ENCODE data around the gene DTX3L. TPM values are rescaled to one million over a fixed set of nuclear protein-coding genes. Genes with fewer than 3 reads are reported as not detected.

The DTX3L gene
- total and polyA plus RNA-seq, 2 of the 8 experiments (the other 6 are each of a cell fraction or from before 2014, with no cell fraction given): 1.7 to 11.3 TPM

GRCh38 chr3:122590610-122591009 is 26.5 kb downstream of the DTX3L start:
- H2BK5ac ChIP-seq (ENCODE audit: low read depth, low read length): no peak overlapping the region
- no peak overlapping the region for H3K14ac ChIP-seq (ENCODE audit: insufficient read length)
- no peak overlapping the region for H3K4me3 ChIP-seq (ENCODE audit: extremely low read depth in 1 of 4, insufficient read depth in 2 of 4, low read depth in 3 of 4, low read length in 4 of 4)
- no peak overlapping the region for H3K9ac ChIP-seq (replicated peaks in 1 of 4; ENCODE audit: extremely low read depth in 1 of 4, low read depth in 3 of 4, low read length in 3 of 4)
- no peak overlapping the region for H4K5ac ChIP-seq (ENCODE audit: insufficient read length, low read depth, low read length)
- ChIA-PET POLR2A (ENCODE audit: partially characterized antibody) (no interaction called here), CTCF (ENCODE audit: partially characterized antibody) (no interaction called here)
- peaks cover 0 to 2% (median 0%) of the 10 kb centered on the region in 4 experiments; a peak in 1 of 7 replicates for H3K4me1 ChIP-seq (replicated peaks in 1 of 4; ENCODE audit: control insufficient read depth in 3 of 4, insufficient read depth in 4 of 4, low read length in 3 of 4)
- H3K18ac ChIP-seq (ENCODE audit: extremely low read depth, low read length): no peak overlapping the region
- H3K36me3 ChIP-seq (ENCODE audit: control insufficient read depth in 2 of 4, insufficient read depth in 4 of 4, low read length in 3 of 4): no peaks in the 10 kb centered on the region
- no peak overlapping the region for H2BK20ac ChIP-seq (ENCODE audit: low read length)
- no peak overlapping the region for H4K8ac ChIP-seq (ENCODE audit: extremely low read depth, insufficient read depth, low read length)
- H3K23me2 ChIP-seq (ENCODE audit: low read depth, low read length): no peaks in the 10 kb centered on the region
- H4K20me1 ChIP-seq (replicated peaks in 1 of 2; ENCODE audit: control insufficient read depth in 1 of 2, insufficient read depth in 2 of 2, low read length in 2 of 2): no peaks in the 10 kb centered on the region
- no peak overlapping the region for H2AK5ac ChIP-seq (ENCODE audit: low read depth, low read length)
- H3K23ac ChIP-seq (ENCODE audit: insufficient read length): no peak overlapping the region
- H3K4ac ChIP-seq (replicated peaks; ENCODE audit: insufficient read length, low read depth, low read length): no peak overlapping the region
- no peak overlapping the region for H4K91ac ChIP-seq (replicated peaks; ENCODE audit: insufficient read length, low read length)
- no peak for DNase-seq (ENCODE audit: low read depth in 1 of 2, low spot score in 2 of 2)
- no peak overlapping the region for H3K4me2 ChIP-seq (ENCODE audit: insufficient read depth in 1 of 2, low read depth in 2 of 2, low read length in 2 of 2)
- H3K79me1 ChIP-seq (ENCODE audit: low read depth, low read length): no peaks in the 10 kb centered on the region
- H2BK15ac ChIP-seq (ENCODE audit: low read length): no peak overlapping the region
- H3K27me3 ChIP-seq (replicated peaks in 1 of 4; ENCODE audit: control insufficient read depth in 3 of 4, extremely low read depth in 1 of 4, insufficient read depth in 3 of 4, low read length in 3 of 4): no peaks in the 10 kb centered on the region
- H2BK12ac ChIP-seq (ENCODE audit: low read depth, low read length): no peak overlapping the region
- H3K79me2 ChIP-seq (ENCODE audit: control insufficient read depth in 1 of 2, insufficient read depth in 2 of 2, low read length in 2 of 2): no peaks in the 10 kb centered on the region
- H3K27ac ChIP-seq (ENCODE audit: low read depth, low read length): no peak overlapping the region
- no peak overlapping the region for H2BK120ac ChIP-seq (replicated peaks; ENCODE audit: low read depth, low read length)
- FAIRE-seq: no peak
- H3K56ac ChIP-seq (replicated peaks; ENCODE audit: insufficient read length, low read depth, low read length): no peak overlapping the region
- H3K9me3 ChIP-seq (ENCODE audit: insufficient read depth in 2 of 2, low read depth in 1 of 2, low read length in 1 of 2): no peaks in the 10 kb centered on the region
- 77% methylated on average over 2 of the region's 2 CpGs; no CpG with 5 or more reads in 1 of the 2 experiments for WGBS, 2 experiments (ENCODE audit: extremely low coverage in 1 of 2, insufficient coverage in 1 of 2, insufficient read length in 1 of 2, insufficient replicate concordance in 2 of 2, low coverage in 1 of 2, low lambda C conversion rate in 2 of 2, missing lambda C conversion rate in 1 of 2)
- no peak overlapping the region for H2AFZ ChIP-seq (ENCODE audit: low read length)
- TF ChIP-seq FOSL1 (IDR thresholded peaks at IDR 0.05; ENCODE audit: insufficient read depth, low read depth, low read length) (no peak), TAF7 (optimal IDR thresholded peaks at IDR 0.05; ENCODE audit: borderline replicate concordance, low read depth, low read length) (no peak), POU5F1 (IDR thresholded peaks at IDR 0.05; ENCODE audit: low read depth, low read length) (no peak), CBX8 (IDR thresholded peaks at IDR 0.05; ENCODE audit: borderline replicate concordance, low read depth, low read length) (no peak), SIX5 (IDR thresholded peaks at IDR 0.05; ENCODE audit: low read depth, low read length) (no peak), RBBP5 (IDR thresholded peaks at IDR 0.05; ENCODE audit: borderline replicate concordance, low read depth, low read length) (no peak), HDAC6 (IDR thresholded peaks at IDR 0.05; ENCODE audit: low read depth, low read length) (no peak), CTCF (IDR thresholded peaks at IDR 0.05; ENCODE audit: control extremely low read depth in 1 of 3, insufficient read depth in 1 of 3, low read depth in 1 of 3, low read length in 3 of 3) (no peak), EGR1 (IDR thresholded peaks at IDR 0.05; ENCODE audit: borderline replicate concordance, low read depth, low read length) (no peak), USF2 (IDR thresholded peaks at IDR 0.05; ENCODE audit: low read length) (no peak), JUND (IDR thresholded peaks at IDR 0.05; ENCODE audit: low read length) (no peak)
